ENCODE measurements around the gene PPIF. TPM values are rescaled to one million over a fixed set of nuclear protein-coding genes. Genes with fewer than 3 reads are reported as not detected.

Gene PPIF
- total and polyA plus RNA-seq, 7 experiments from 2014 or later = 8.7 to 192 (median 24.0) TPM

GRCh38 chr10:79308969-79309665, 38.2 kb upstream of the PPIF start:
- Histone ChIP-seq H3K4me1 (ENCODE audit: control insufficient read depth in 2 of 2, insufficient read depth in 2 of 2, low read length in 2 of 2) (no peaks in the 10 kb centered on the region), H3K9me3 (ENCODE audit: control insufficient read depth in 2 of 3, low read length in 3 of 3) (no peaks in the 10 kb centered on the region), H3K4me3 (ENCODE audit: low read length) (no peak overlapping the region), H3K27ac (ENCODE audit: low read depth, low read length) (no peak overlapping the region), H3K27me3 (ENCODE audit: control insufficient read depth in 2 of 2, insufficient read depth in 2 of 2, low read length in 2 of 2) (no peaks in the 10 kb centered on the region), H3K36me3 (ENCODE audit: control insufficient read depth in 2 of 3, insufficient read depth in 3 of 3, low read length in 3 of 3) (peaks cover 0 to 51% (median 5%) of the 10 kb centered on the region in 3 experiments)
- CTCF ChIA-PET = no interaction called here
- H3K27ac Mint-ChIP-seq = peak overlapping the region in 1 of 9 donors; percentile 69
- POLR2A ChIA-PET = no interaction called here
- H3K9me3 Mint-ChIP-seq = no peaks in the 10 kb centered on the region
- peaks cover 0 to 14% (median 0%) of the 10 kb centered on the region in 7 donors for H3K4me1 Mint-ChIP-seq
- H3K27me3 Mint-ChIP-seq = no peaks in the 10 kb centered on the region
- ATAC-seq (no peak), DNase-seq (no peak)
- H3K4me3 Mint-ChIP-seq = no peak overlapping the region
- H3K36me3 Mint-ChIP-seq = peaks cover 0 to 35% (median 8%) of the 10 kb centered on the region in 5 donors
- intact Hi-C loops (cut with micrococcal nuclease) = no loop called here

- intact Hi-C loops (cut with micrococcal nuclease) = no loop called here
- H3K9me3 Mint-ChIP-seq = no peaks in the 10 kb centered on the region
- Histone ChIP-seq H3K36me3 (ENCODE audit: control insufficient read depth in 2 of 3, insufficient read depth in 3 of 3, low read length in 3 of 3) (peaks cover 0 to 39% (median 5%) of the 10 kb centered on the region in 3 experiments), H3K4me1 (ENCODE audit: control insufficient read depth in 2 of 2, insufficient read depth in 2 of 2, low read length in 2 of 2) (no peaks in the 10 kb centered on the region), H3K27me3 (ENCODE audit: control insufficient read depth in 2 of 2, insufficient read depth in 2 of 2, low read length in 2 of 2) (no peaks in the 10 kb centered on the region), H3K27ac (ENCODE audit: low read depth, low read length) (no peak overlapping the region), H3K9me3 (ENCODE audit: control insufficient read depth in 2 of 3, low read length in 3 of 3) (no peaks in the 10 kb centered on the region), H3K4me3 (ENCODE audit: low read length) (no peak overlapping the region)
- H3K4me1 Mint-ChIP-seq = peaks cover 0 to 14% (median 0%) of the 10 kb centered on the region in 7 donors
- ChIA-PET POLR2A (no interaction called here), CTCF (no interaction called here)
- peak overlapping the region in 1 of 9 donors; percentile 65 for H3K27ac Mint-ChIP-seq
- peaks cover 0 to 27% (median 12%) of the 10 kb centered on the region in 5 donors for H3K36me3 Mint-ChIP-seq
- H3K27me3 Mint-ChIP-seq = no peaks in the 10 kb centered on the region
- ATAC-seq = no peak
- DNase-seq = no peak
- H3K4me3 Mint-ChIP-seq = no peak overlapping the region
Observed at GRCh38 chr10:79310200-79310865, 36.9 kb upstream of the PPIF start.

GRCh38 chr10:79310911-79311573, 36.2 kb upstream of the PPIF start:
- H3K4me3 Mint-ChIP-seq = no peak overlapping the region
- no peak overlapping the region for H3K27ac ChIP-seq (ENCODE audit: low read depth, low read length)
- H3K27me3 Mint-ChIP-seq = no peaks in the 10 kb centered on the region
- H3K4me3 ChIP-seq (ENCODE audit: low read length) = no peak overlapping the region
- H3K9me3 ChIP-seq (ENCODE audit: control insufficient read depth in 2 of 3, low read length in 3 of 3) = no peaks in the 10 kb centered on the region
- intact Hi-C loops (cut with micrococcal nuclease) = no loop called here
- ChIA-PET POLR2A (interaction anchor here (0.7 kb wide), 1 partner anchor 12 kb away, joined by 3 read pairs; no protein-coding TSS in a partner anchor), CTCF (no interaction called here)
- H3K36me3 Mint-ChIP-seq = peaks cover 0 to 27% (median 12%) of the 10 kb centered on the region in 5 donors
- DNase-seq (no peak), ATAC-seq (no peak)
- peaks cover 0 to 32% (median 5%) of the 10 kb centered on the region in 3 experiments for H3K36me3 ChIP-seq (ENCODE audit: control insufficient read depth in 2 of 3, insufficient read depth in 3 of 3, low read length in 3 of 3)
- H3K4me1 ChIP-seq (ENCODE audit: control insufficient read depth in 2 of 2, insufficient read depth in 2 of 2, low read length in 2 of 2) = no peaks in the 10 kb centered on the region
- no peaks in the 10 kb centered on the region for H3K9me3 Mint-ChIP-seq
- peak overlapping the region in 1 of 9 donors; percentile 65 for H3K27ac Mint-ChIP-seq
- peaks cover 4 to 18% (median 7%) of the 10 kb centered on the region in 7 donors for H3K4me1 Mint-ChIP-seq
- H3K27me3 ChIP-seq (ENCODE audit: control insufficient read depth in 2 of 2, insufficient read depth in 2 of 2, low read length in 2 of 2) = no peaks in the 10 kb centered on the region

GRCh38 chr10:79311581-79312407, 35.5 kb upstream of the PPIF start:
- H3K4me1 ChIP-seq (ENCODE audit: control insufficient read depth in 2 of 2, insufficient read depth in 2 of 2, low read length in 2 of 2) = peaks cover 4 to 5% of the 10 kb centered on the region in 2 donors
- Mint-ChIP-seq H3K4me3 (no peak overlapping the region), H3K27me3 (no peaks in the 10 kb centered on the region), H3K27ac (peak overlapping the region in 1 of 9 donors; percentile 33), H3K4me1 (peaks cover 10 to 22% (median 11%) of the 10 kb centered on the region in 7 donors), H3K9me3 (no peaks in the 10 kb centered on the region), H3K36me3 (peaks cover 0 to 24% (median 12%) of the 10 kb centered on the region in 5 donors)
- ATAC-seq (no peak), DNase-seq (no peak)
- H3K27ac ChIP-seq (ENCODE audit: low read depth, low read length) = no peak overlapping the region
- CTCF ChIA-PET = no interaction called here
- no peaks in the 10 kb centered on the region for H3K9me3 ChIP-seq (ENCODE audit: control insufficient read depth in 2 of 3, low read length in 3 of 3)
- POLR2A ChIA-PET = interaction anchor here (0.7 kb wide), 2 partner anchors 12 to 184 kb away, joined by 3 read pairs; no protein-coding TSS in a partner anchor
- H3K4me3 ChIP-seq (ENCODE audit: low read length) = no peak overlapping the region
- peaks cover 0 to 24% (median 1%) of the 10 kb centered on the region in 3 experiments for H3K36me3 ChIP-seq (ENCODE audit: control insufficient read depth in 2 of 3, insufficient read depth in 3 of 3, low read length in 3 of 3)
- intact Hi-C loops (cut with micrococcal nuclease) = no loop called here
- no peaks in the 10 kb centered on the region for H3K27me3 ChIP-seq (ENCODE audit: control insufficient read depth in 2 of 2, insufficient read depth in 2 of 2, low read length in 2 of 2)

- DNase-seq (no peak), ATAC-seq (no peak)
- Histone ChIP-seq H3K27me3 (ENCODE audit: control insufficient read depth in 2 of 2, insufficient read depth in 2 of 2, low read length in 2 of 2) (no peaks in the 10 kb centered on the region), H3K4me1 (ENCODE audit: control insufficient read depth in 2 of 2, insufficient read depth in 2 of 2, low read length in 2 of 2) (peaks cover 13 to 14% of the 10 kb centered on the region in 2 donors), H3K36me3 (ENCODE audit: control insufficient read depth in 2 of 3, insufficient read depth in 3 of 3, low read length in 3 of 3) (peaks cover 0 to 15% (median 0%) of the 10 kb centered on the region in 3 experiments), H3K4me3 (ENCODE audit: low read length) (no peak overlapping the region), H3K27ac (ENCODE audit: low read depth, low read length) (no peak overlapping the region), H3K9me3 (ENCODE audit: control insufficient read depth in 2 of 3, low read length in 3 of 3) (no peaks in the 10 kb centered on the region)
- peaks cover 19 to 31% (median 20%) of the 10 kb centered on the region in 7 donors for H3K4me1 Mint-ChIP-seq
- ChIA-PET CTCF (no interaction called here), POLR2A (no interaction called here)
- H3K4me3 Mint-ChIP-seq = no peak overlapping the region
- peaks cover 0 to 4% (median 0%) of the 10 kb centered on the region in 11 donors for H3K9me3 Mint-ChIP-seq
- intact Hi-C loops (cut with micrococcal nuclease) = no loop called here
- peak overlapping the region in 1 of 9 donors; percentile 42 for H3K27ac Mint-ChIP-seq
- peaks cover 0 to 22% (median 10%) of the 10 kb centered on the region in 5 donors for H3K36me3 Mint-ChIP-seq
- peaks cover 0 to 3% (median 0%) of the 10 kb centered on the region in 5 donors for H3K27me3 Mint-ChIP-seq
Observed at GRCh38 chr10:79312601-79313187, 34.6 kb upstream of the PPIF start.

GRCh38 chr10:79313320-79313719, 33.9 kb upstream of the PPIF start:
- no peak for ATAC-seq
- no peaks in the 10 kb centered on the region for H3K9me3 ChIP-seq (ENCODE audit: control insufficient read depth in 2 of 3, low read length in 3 of 3)
- H3K27me3 ChIP-seq (ENCODE audit: control insufficient read depth in 2 of 2, insufficient read depth in 2 of 2, low read length in 2 of 2) = no peaks in the 10 kb centered on the region
- H3K4me1 Mint-ChIP-seq = peaks cover 25 to 37% (median 27%) of the 10 kb centered on the region in 7 donors
- ChIA-PET CTCF (no interaction called here), POLR2A (interaction anchor here (0.9 kb wide), 1 partner anchor 9 kb away, joined by 3 read pairs; no protein-coding TSS in a partner anchor)
- H3K4me3 Mint-ChIP-seq = no peak overlapping the region
- peaks cover 0 to 6% (median 0%) of the 10 kb centered on the region in 11 donors for H3K9me3 Mint-ChIP-seq
- intact Hi-C loops (cut with micrococcal nuclease) = no loop called here
- H3K4me3 ChIP-seq (ENCODE audit: low read length) = no peak overlapping the region
- H3K27ac ChIP-seq (ENCODE audit: low read depth, low read length) = no peak overlapping the region
- DNase-seq = no peak
- peaks cover 0 to 10% (median 0%) of the 10 kb centered on the region in 3 experiments for H3K36me3 ChIP-seq (ENCODE audit: control insufficient read depth in 2 of 3, insufficient read depth in 3 of 3, low read length in 3 of 3)
- peaks cover 19 to 21% of the 10 kb centered on the region in 2 donors for H3K4me1 ChIP-seq (ENCODE audit: control insufficient read depth in 2 of 2, insufficient read depth in 2 of 2, low read length in 2 of 2)
- H3K36me3 Mint-ChIP-seq = peaks cover 0 to 16% (median 7%) of the 10 kb centered on the region in 5 donors
- peak overlapping the region in 1 of 9 donors; percentile 23 for H3K27ac Mint-ChIP-seq
- H3K27me3 Mint-ChIP-seq = peaks cover 0 to 4% (median 0%) of the 10 kb centered on the region in 5 donors
